Measurements from ENCODE around the gene KIF5B. TPM values are rescaled to one million over a fixed set of nuclear protein-coding genes. Genes with fewer than 3 reads are reported as not detected.
A peak's percentile ranks its signal among the peaks of the same experiment; 100 is the strongest.

KIF5B gene
- total and polyA plus RNA-seq, 9 of the 15 experiments (the other 6 are each of a cell fraction or from before 2014, with no cell fraction given) = 24.4 to 94.4 (median 68.9) TPM

GRCh38 chr10:32007026-32007425 is 49.2 kb downstream of the KIF5B start:
- Histone ChIP-seq H4K20me1 (replicated peaks; ENCODE audit: control insufficient read depth, insufficient read depth, low read length) (no peaks in the 10 kb centered on the region), H3K4me2 (ENCODE audit: insufficient read depth, low read length) (no peak overlapping the region), H3K9me1 (ENCODE audit: control insufficient read depth, insufficient read depth, low read length) (no peaks in the 10 kb centered on the region), H3K4me1 (replicated peaks in 1 of 2; ENCODE audit: control insufficient read depth in 2 of 2, insufficient read depth in 2 of 2, low read length in 2 of 2) (no peaks in the 10 kb centered on the region; a peak in 1 of 5 replicates), H3K4me3 (no peak overlapping the region), H3K9ac (ENCODE audit: insufficient read depth in 1 of 2, low read depth in 2 of 2, low read length in 2 of 2) (no peak overlapping the region), H3K27ac (ENCODE audit: extremely low read depth, low read depth, low read length) (no peak overlapping the region), H3K36me3 (ENCODE audit: control insufficient read depth, insufficient read depth, low read length) (peaks cover 41% of the 10 kb centered on the region; the same call in 2 of the 3 replicates), H2AFZ (ENCODE audit: low read depth, low read length) (no peak overlapping the region), H3K27me3 (ENCODE audit: control insufficient read depth in 2 of 2, insufficient read depth in 2 of 2, low read length in 2 of 2) (no peaks in the 10 kb centered on the region), H3K9me3 (replicated peaks; ENCODE audit: control insufficient read depth, insufficient read depth, low read depth, low read length) (no peaks in the 10 kb centered on the region), H3K79me2 (ENCODE audit: control insufficient read depth, insufficient read depth, low read length) (no peaks in the 10 kb centered on the region)
- DNase-seq (ENCODE audit: extremely low read depth in 1 of 4, low spot score in 3 of 4) = no peak
- TF ChIP-seq STAT5B (CRISPR knock-in tag; IDR thresholded peaks at IDR 0.05) = no peak
- TF ChIP-seq ZNF395 (CRISPR knock-in tag; IDR thresholded peaks at IDR 0.05) = no peak
- TF ChIP-seq POLR2A (conservative IDR thresholded peaks at IDR 0.05) = 0 out of 2 replicates have a peak, but pooled peaks have one; percentile 13
- no peak for TF ChIP-seq SP2 (IDR thresholded peaks at IDR 0.05; ENCODE audit: extremely low read depth, low read depth, low read length, poor library complexity, severe bottlenecking)
- TF ChIP-seq POLR2AphosphoS2 (IDR thresholded peaks at IDR 0.05; ENCODE audit: low read length) = peak; percentile 43; the same call in 1 of the 2 replicates
- intact Hi-C loops (cut with micrococcal nuclease) = loop anchor here (10.0 kb wide), 1 partner anchor 82 kb away; the partner anchor contains the start of gene ARHGAP12
- POLR2A ChIA-PET = interaction anchor here (1.4 to 1.7 kb wide), 2 partner anchors 26 to 76 kb away, joined by 4 to 5 read pairs; no protein-coding TSS in a partner anchor
- 66% methylated on average over 2 of the region's 2 CpGs for WGBS (ENCODE audit: insufficient coverage, low coverage, missing lambda C conversion rate)
- no TSS peak for BruUV-seq (replicated peaks)
- in situ Hi-C loops (cut with MboI) = loop anchor here (5.0 kb wide), 1 partner anchor 150 kb away; no protein-coding TSS in a partner anchor
- no peak for FAIRE-seq
- CTCF ChIA-PET (ENCODE audit: low intra/inter-chr PET ratio) = interaction anchor here (0.6 kb wide), 2 partner anchors 153 to 200 kb away, joined by 3 to 7 read pairs; no protein-coding TSS in a partner anchor
- no peak for ATAC-seq

Measured in K562 (cell line).